HEK293 (cell line): ENCODE results near the gene C2orf49.

Experiments used
- CTCF ChIA-PET: fragments of 350-600 bp; formaldehyde crosslinking; extraction: SDS; loops from one replicate; lab custom pipeline; 2021; ENCODE audit warnings: antibody characterized with exemption; lab: Yijun Ruan, JAX
- POLR2A ChIA-PET: fragments of 300-600 bp; formaldehyde crosslinking; extraction: SDS; loops from one replicate; lab custom pipeline; 2020; ENCODE audit warnings: antibody characterized with exemption, inconsistent platforms; lab: Yijun Ruan, JAX
- H3K27ac ChIP-seq: fragments of 200-500 bp; sonication (Bioruptor generic); 2 replicates; pipeline ENCODE4 v1.5.1; 2014; ENCODE audit warnings: low read depth, low read length, control low read depth, inconsistent platforms; ENCODE audit errors: extremely low read depth
- H3K36me3 ChIP-seq, 2 experiments: fragments of 200-500 bp in 1 of 2; sonication (Bioruptor generic) in 1 of 2; 1 replicate in 1 of 2; 2 replicates in 1 of 2; pipeline ENCODE4 v1.5.1; 2014 to 2017; ENCODE audit warnings: inconsistent platforms in 2 of 2, low read length in 2 of 2; ENCODE audit not compliant: control insufficient read depth in 2 of 2, insufficient read depth in 1 of 2
- H3K4me1 ChIP-seq: fragments of 200-500 bp; sonication (Bioruptor generic); 2 replicates; pipeline ENCODE4 v1.5.1; 2014; ENCODE audit warnings: mild to moderate bottlenecking, low read length, inconsistent platforms; ENCODE audit not compliant: control insufficient read depth, insufficient read depth
- H3K4me3 ChIP-seq: 2 replicates; pipeline ENCODE4 v1.5.1; 2011; ENCODE audit warnings: low read depth, mild to moderate bottlenecking, control low read depth, low read length, moderate library complexity
- H3K9me3 ChIP-seq: fragments of 200-500 bp; sonication (Bioruptor generic); 2 replicates; pipeline ENCODE4 v1.5.1; 2014; ENCODE audit warnings: low read depth, low read length, inconsistent platforms; ENCODE audit not compliant: control insufficient read depth, insufficient read depth
- CTCF ChIP-seq: fragments of 450-650 bp; formaldehyde crosslinking; IDR thresholded peaks from 2 replicates; pipeline ENCODE4 v1.5.1; 2016; ENCODE audit warnings: missing biosample characterization, missing genetic modification characterization
- KLF7 ChIP-seq: fragments of 450-650 bp; formaldehyde crosslinking; IDR thresholded peaks from 2 replicates; pipeline ENCODE4 v1.5.1; 2016; ENCODE audit warnings: missing biosample characterization, missing genetic modification characterization, borderline replicate concordance
- MEIS1 ChIP-seq: sonication (generic); formaldehyde crosslinking; IDR thresholded peaks from 2 replicates; pipeline ENCODE4 v1.8.1; 2022; ENCODE audit warnings: missing genetic modification reagents, mild to moderate bottlenecking, borderline replicate concordance
- RBAK ChIP-seq: fragments of 450-650 bp; formaldehyde crosslinking; IDR thresholded peaks from 2 replicates; pipeline ENCODE4 v1.5.1; 2016; ENCODE audit warnings: missing biosample characterization, missing genetic modification characterization
- WT1 ChIP-seq: fragments of 450-650 bp; formaldehyde crosslinking; IDR thresholded peaks from 2 replicates; pipeline ENCODE4 v1.5.1; 2016; ENCODE audit warnings: missing biosample characterization, missing genetic modification characterization
- ZBTB21 ChIP-seq: fragments of 450-650 bp; formaldehyde crosslinking; IDR thresholded peaks from 2 replicates; pipeline ENCODE4 v1.5.1; 2017; ENCODE audit warnings: missing biosample characterization, missing genetic modification characterization
- ZBTB6 ChIP-seq: fragments of 450-650 bp; formaldehyde crosslinking; IDR thresholded peaks from 2 replicates; pipeline ENCODE4 v1.5.1; 2017; ENCODE audit warnings: missing biosample characterization, missing genetic modification characterization
- ZEB2 ChIP-seq: fragments of 450-650 bp; formaldehyde crosslinking; IDR thresholded peaks from 2 replicates; pipeline ENCODE4 v1.5.1; 2016; ENCODE audit warnings: missing biosample characterization, missing genetic modification characterization
- ZNF174 ChIP-seq: fragments of 450-650 bp; formaldehyde crosslinking; IDR thresholded peaks from 2 replicates; pipeline ENCODE4 v1.5.0; 2017; ENCODE audit warnings: missing biosample characterization, mild to moderate bottlenecking, missing genetic modification characterization
- ZNF404 ChIP-seq: fragments of 450-650 bp; formaldehyde crosslinking; IDR thresholded peaks from 2 replicates; pipeline ENCODE4 v1.5.1; 2017; ENCODE audit warnings: missing biosample characterization, missing genetic modification characterization
- ZNF518A ChIP-seq: fragments of 450-650 bp; formaldehyde crosslinking; conservative IDR thresholded peaks from 2 replicates; pipeline ENCODE4 v1.5.1; 2016; ENCODE audit warnings: low read depth, missing biosample characterization, missing genetic modification characterization
- ZNF600 ChIP-seq: fragments of 450-650 bp; formaldehyde crosslinking; IDR thresholded peaks from 2 replicates; pipeline ENCODE4 v1.5.1; 2016; ENCODE audit warnings: missing biosample characterization, missing genetic modification characterization
- ZNF610 ChIP-seq: fragments of 450-650 bp; formaldehyde crosslinking; IDR thresholded peaks from 2 replicates; pipeline ENCODE4 v1.5.1; 2016; ENCODE audit warnings: missing biosample characterization, missing genetic modification characterization, borderline replicate concordance
- ZNF670 ChIP-seq: fragments of 450-650 bp; formaldehyde crosslinking; IDR thresholded peaks from 2 replicates; pipeline ENCODE4 v1.5.1; 2016; ENCODE audit warnings: missing biosample characterization, missing genetic modification characterization, low read depth
- ZNF777 ChIP-seq: fragments of 450-650 bp; formaldehyde crosslinking; IDR thresholded peaks from 2 replicates; pipeline ENCODE4 v1.5.1; 2017; ENCODE audit warnings: missing biosample characterization, missing genetic modification characterization, borderline replicate concordance
- ZNF830 ChIP-seq: fragments of 450-650 bp; IDR thresholded peaks from 2 replicates; pipeline ENCODE4 v1.5.0; 2018; ENCODE audit warnings: missing biosample characterization, missing genetic modification characterization, low read depth, mild to moderate bottlenecking, moderate library complexity

Gene C2orf49

GRCh38 chr2:105362862-105363591 is 25.7 kb downstream of the C2orf49 start (continued):
- TF ChIP-seq ZNF518A (tag by site-specific recombination) (no peak), ZNF174 (tag by site-specific recombination) (no peak), ZNF777 (no peak), KLF7 (tag by site-specific recombination) (no peak), ZNF670 (tag by site-specific recombination) (no peak), CTCF (no peak), ZNF610 (tag by site-specific recombination) (no peak), ZBTB6 (tag by site-specific recombination) (no peak), WT1 (tag by site-specific recombination) (no peak), RBAK (tag by site-specific recombination) (no peak), MEIS1 (CRISPR knock-in tag) (no peak), ZBTB21 (tag by site-specific recombination) (no peak), ZNF404 (tag by site-specific recombination) (no peak)

GRCh38 chr2:105364436-105365139 is 27.2 kb downstream of the C2orf49 start:
- no peak overlapping the region for H3K4me3 ChIP-seq
- CTCF ChIA-PET: interaction anchor here (1.0 to 1.3 kb wide), 5 partner anchors 19 to 157 kb away, joined by 3 to 7 read pairs (median 4); no protein-coding TSS in a partner anchor
- H3K27ac ChIP-seq: no peak overlapping the region
- POLR2A ChIA-PET: interaction anchor here (0.5 kb wide), 1 partner anchor 126 kb away, joined by 3 read pairs; no protein-coding TSS in a partner anchor
- no peaks in the 10 kb centered on the region for H3K4me1 ChIP-seq
- no peaks in the 10 kb centered on the region for H3K9me3 ChIP-seq
- peaks cover 19 to 84% of the 10 kb centered on the region in 2 experiments for H3K36me3 ChIP-seq
- TF ChIP-seq ZNF830 (tag by site-specific recombination) (no peak), ZNF600 (tag by site-specific recombination) (0 out of 2 replicates have a peak, but pooled peaks have one; percentile 48), ZEB2 (tag by site-specific recombination) (no peak)
- TF ChIP-seq, all 188 proteins: peak for 1
